ENCODE data around the gene LANCL2.
"Not testable (repeated sequence)": the region's sequence is repeated elsewhere in the genome, so short reads cannot be mapped to it uniquely, and the experiment has no call there.

Gene LANCL2

GRCh38 chr7:55438757-55439525 is 73.8 kb downstream of the LANCL2 start:
- DNase-seq: no peak

GRCh38 chr7:55439627-55440026 is 74.5 kb downstream of the LANCL2 start:
- DNase-seq: no peak

- no peak for DNase-seq
Measured at GRCh38 chr7:55440040-55440690, 75.0 kb downstream of the LANCL2 start.

- no peak for DNase-seq
Measured at GRCh38 chr7:55441002-55441401, 75.9 kb downstream of the LANCL2 start.

- DNase-seq: no peak
Measured at GRCh38 chr7:55441774-55442522, 76.8 kb downstream of the LANCL2 start.

- no peak for DNase-seq
Measured at GRCh38 chr7:55444786-55445185, 79.6 kb downstream of the LANCL2 start.

- DNase-seq: no peak
Measured at GRCh38 chr7:55448526-55448925, 83.4 kb downstream of the LANCL2 start.

GRCh38 chr7:55449205-55449991 is 84.3 kb downstream of the LANCL2 start:
- no peak for DNase-seq

- no peak for DNase-seq
Measured at GRCh38 chr7:55449992-55450535, 84.9 kb downstream of the LANCL2 start.

- no peak for DNase-seq
Measured at GRCh38 chr7:55452971-55453370, 87.8 kb downstream of the LANCL2 start.

- DNase-seq: no peak
Measured at GRCh38 chr7:55457801-55458200, 92.7 kb downstream of the LANCL2 start.

GRCh38 chr7:55458351-55458750 is 93.2 kb downstream of the LANCL2 start:
- no peak for DNase-seq

GRCh38 chr7:55463686-55464262 is 98.6 kb downstream of the LANCL2 start:
- no peak for DNase-seq

GRCh38 chr7:55464422-55464821 is 99.3 kb downstream of the LANCL2 start:
- no peak for DNase-seq

- no peak for DNase-seq
Measured at GRCh38 chr7:55465691-55466090, 100.6 kb downstream of the LANCL2 start.

GRCh38 chr7:55467047-55467593 is 102.0 kb downstream of the LANCL2 start:
- no peak for DNase-seq

- no peak for DNase-seq
Measured at GRCh38 chr7:55468495-55468894, 103.4 kb downstream of the LANCL2 start.

GRCh38 chr7:55469271-55469681 is 104.1 kb downstream of the LANCL2 start:
- DNase-seq: peak; percentile 29

GRCh38 chr7:55469721-55470120 is 104.6 kb downstream of the LANCL2 start:
- no peak for DNase-seq

- no peak for DNase-seq
Measured at GRCh38 chr7:55470261-55470660, 105.1 kb downstream of the LANCL2 start.

GRCh38 chr7:55471594-55471993 is 106.5 kb downstream of the LANCL2 start:
- DNase-seq: not testable (repeated sequence)

GRCh38 chr7:55472406-55472805 is 107.3 kb downstream of the LANCL2 start:
- DNase-seq: not testable (repeated sequence)

All from activated CD4-positive, alpha-beta T cell treated with anti-CD3 and anti-CD28 coated beads, Interleukin-2, amount 50 U/mL, for 1 hour (primary cell).